Stimulated activated CD8-positive, alpha-beta memory T cell treated with anti-CD3 and anti-CD28 coated beads, Interleukin-7, amount 100 ng/mL, for 48 hours (primary cell): ENCODE measurements around the gene NAA10.
"Not testable (repeated sequence)": the region's sequence is repeated elsewhere in the genome, so short reads cannot be mapped to it uniquely, and the experiment has no call there.

Experiments used
- DNase-seq, 2 donors: peaks; one replicate each; pipeline ENCODE4 v3.0.0-alpha.2; 2020; ENCODE audit warnings: low read depth in 1 of 2; ENCODE audit errors: extremely low read depth in 1 of 2

NAA10 gene

GRCh38 chrX:153934762-153935325 is at the start of gene NAA10:
Gene NAA10, minus strand, starts transcription at chrX:153935037. Its CDS starts 133 bp downstream, at chrX:153934904.
- peak in 1 of 2 donors; percentile 63 for DNase-seq

GRCh38 chrX:153983321-153983801 is 48.5 kb upstream of the NAA10 start:
- DNase-seq, result no peak

GRCh38 chrX:153981771-153982533 is 47.1 kb upstream of the NAA10 start:
- DNase-seq, result peak in 1 of 2 donors; percentile 70

GRCh38 chrX:153981231-153981630 is 46.4 kb upstream of the NAA10 start:
- DNase-seq, result no peak

- DNase-seq, result not testable (repeated sequence)
Measured at GRCh38 chrX:153980394-153980793, 45.6 kb upstream of the NAA10 start.

- no peak for DNase-seq
Measured at GRCh38 chrX:153974726-153975286, 40.0 kb upstream of the NAA10 start.

GRCh38 chrX:153974003-153974725 is 39.3 kb upstream of the NAA10 start:
- DNase-seq, result no peak

- DNase-seq, result no peak
Measured at GRCh38 chrX:153973127-153974002, 38.5 kb upstream of the NAA10 start.

- DNase-seq, result peak; percentile 82 to 86
Measured at GRCh38 chrX:153972368-153973126, 37.7 kb upstream of the NAA10 start, which contains the start of gene TMEM187. Gene TMEM187, plus strand, starts transcription at chrX:153972754. Its CDS starts 9,309 bp downstream, at chrX:153982063.

GRCh38 chrX:153971450-153972367 is 36.9 kb upstream of the NAA10 start, which contains the start of gene HCFC1:
Gene HCFC1, minus strand, starts transcription at chrX:153971818. Its CDS starts 978 bp downstream, at chrX:153970840.
- DNase-seq, result peak; percentile 79 to 83

GRCh38 chrX:153971124-153971449 is 36.2 kb upstream of the NAA10 start:
- DNase-seq, result peak; percentile 79 to 88

- DNase-seq, result no peak
Measured at GRCh38 chrX:153970357-153971123, 35.7 kb upstream of the NAA10 start.

GRCh38 chrX:153969904-153970356 is 35.1 kb upstream of the NAA10 start:
- DNase-seq, result no peak

- no peak for DNase-seq
Measured at GRCh38 chrX:153969125-153969903, 34.5 kb upstream of the NAA10 start.

GRCh38 chrX:153968754-153969124 is 33.9 kb upstream of the NAA10 start:
- no peak for DNase-seq

GRCh38 chrX:153968255-153968654 is 33.4 kb upstream of the NAA10 start:
- no peak for DNase-seq
